Breast epithelium (tissue), 4 donors: Measurements from ENCODE around the gene B4GALT2. TPM values are rescaled to one million over a fixed set of nuclear protein-coding genes. Genes with fewer than 3 reads are reported as not detected.

Source experiments
- DNase-seq, 2 donors: peaks; one replicate each; pipeline ENCODE4 v3.0.0-alpha.2; 2019; ENCODE audit warnings: low spot score in 2 of 2
- H3K27ac ChIP-seq, 2 donors: fragments of 200-600 bp; sonication (generic) in 1 of 2; one replicate each; pipeline ENCODE4 v1.5.1; 2016 to 2019; ENCODE audit warnings: mild to moderate bottlenecking in 1 of 2
- H3K27me3 ChIP-seq, 2 donors: fragments of 200-600 bp; sonication (generic) in 1 of 2; one replicate each; pipeline versions ENCODE4 v1.5.1 to v1.6.0; 2017 to 2019; ENCODE audit warnings: control low read depth in 1 of 2, mild to moderate bottlenecking in 1 of 2
- H3K36me3 ChIP-seq: fragments of 200-600 bp; one replicate; pipeline ENCODE4 v1.5.1; 2019
- H3K4me1 ChIP-seq, 2 donors: fragments of 200-600 bp; sonication (generic); one replicate each; pipeline ENCODE4 v1.5.1; 2016 to 2019; ENCODE audit warnings: control low read depth in 1 of 2
- H3K4me3 ChIP-seq, 3 donors: fragments of 200-600 bp; sonication (generic); 1 replicate in 2 of 3; 2 replicates in 1 of 3; pipeline ENCODE4 v1.5.1; 2016 to 2019; ENCODE audit warnings: mild to moderate bottlenecking in 3 of 3, moderate library complexity in 2 of 3
- H3K9me3 ChIP-seq, 2 donors: fragments of 200-600 bp; sonication (generic) in 1 of 2; one replicate each; pipeline ENCODE4 v1.5.1; 2016 to 2019; ENCODE audit warnings: control low read depth in 1 of 2
- POLR2A ChIP-seq: fragments of 450-650 bp; IDR thresholded peaks from one replicate; pipeline ENCODE4 v1.6.1; 2016; ENCODE audit warnings: antibody characterized with exemption, mild to moderate bottlenecking, moderate library complexity
- POLR2AphosphoS5 ChIP-seq, 3 donors: sonication (generic); formaldehyde crosslinking; IDR thresholded peaks; one replicate each; pipeline ENCODE4 v1.6.1; 2017; ENCODE audit warnings: antibody characterized with exemption in 3 of 3
- intact Hi-C: fragments of 100-400 bp; cut with DNase I; formaldehyde crosslinking; loops from one replicate; pipeline ENCODE4 v1.15.1; 2023; ENCODE audit warnings: low total_unique reads
- total RNA-seq, 3 donors: library from RNA; depleted of rRNA; stranded (reverse); fragments of >200 nt; gene quantifications; one replicate each; pipeline ENCODE4 v1.1.0, GENCODE V29; 2016
- TF ChIP-seq, protein P1 (sequence below), 3 donors: fragments of 450-650 bp; IDR thresholded peaks; one replicate each; pipeline ENCODE4 v1.5.1; 2016 to 2017; ENCODE audit warnings: antibody characterized with exemption in 3 of 3, mild to moderate bottlenecking in 3 of 3, moderate library complexity in 3 of 3

The B4GALT2 gene
- total RNA-seq, 3 donors from 2014 or later: 19.8 to 49.9 (median 37.0) TPM

- H3K36me3 ChIP-seq: no peaks in the 10 kb centered on the region
- H3K27me3 ChIP-seq: no peaks in the 10 kb centered on the region
- intact Hi-C loops: no loop called here
- H3K9me3 ChIP-seq: no peaks in the 10 kb centered on the region
- no peak overlapping the region for H3K27ac ChIP-seq
- no peak for DNase-seq
- no peak for TF ChIP-seq POLR2A
- no peak overlapping the region for H3K4me3 ChIP-seq
- H3K4me1 ChIP-seq: no peaks in the 10 kb centered on the region
Measured at GRCh38 chr1:44013949-44014348, 34.9 kb downstream of the B4GALT2 start.

DNA sequence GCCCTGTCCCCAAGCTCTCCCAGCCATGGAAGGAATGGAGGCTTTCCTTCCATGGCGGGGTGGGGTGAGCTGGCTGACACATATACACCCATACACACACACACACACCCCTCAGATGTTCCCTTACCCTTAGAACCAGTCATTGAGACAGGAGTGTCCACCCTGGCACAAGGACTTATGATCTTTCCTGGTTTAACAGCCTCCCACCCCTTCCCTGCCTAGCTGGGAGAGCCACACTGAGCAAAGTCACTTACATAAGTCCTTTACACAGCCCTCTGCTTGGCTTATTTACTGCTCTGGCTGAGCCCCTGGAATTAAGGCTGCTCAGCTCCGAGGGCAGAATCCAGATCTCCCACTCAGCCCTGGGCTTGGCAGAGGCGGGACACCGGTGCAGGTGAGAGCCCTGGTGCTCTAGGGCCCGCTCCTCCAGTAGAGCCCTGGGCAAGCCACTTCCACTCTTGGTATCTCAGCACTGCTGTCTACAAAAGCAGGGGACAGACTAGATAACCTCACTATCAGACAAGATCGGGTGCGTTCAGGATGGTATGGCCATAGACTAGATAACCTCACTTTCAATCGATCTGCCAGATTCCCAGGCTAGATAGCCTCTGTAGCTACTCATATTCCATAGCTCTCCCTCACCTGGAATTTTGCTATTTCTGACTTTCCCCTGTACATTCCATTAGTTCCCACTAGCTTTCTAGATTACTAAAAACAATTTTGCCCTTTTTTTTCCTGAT, 35.5 kb downstream of the B4GALT2 start:
- TF ChIP-seq, protein P1, sequence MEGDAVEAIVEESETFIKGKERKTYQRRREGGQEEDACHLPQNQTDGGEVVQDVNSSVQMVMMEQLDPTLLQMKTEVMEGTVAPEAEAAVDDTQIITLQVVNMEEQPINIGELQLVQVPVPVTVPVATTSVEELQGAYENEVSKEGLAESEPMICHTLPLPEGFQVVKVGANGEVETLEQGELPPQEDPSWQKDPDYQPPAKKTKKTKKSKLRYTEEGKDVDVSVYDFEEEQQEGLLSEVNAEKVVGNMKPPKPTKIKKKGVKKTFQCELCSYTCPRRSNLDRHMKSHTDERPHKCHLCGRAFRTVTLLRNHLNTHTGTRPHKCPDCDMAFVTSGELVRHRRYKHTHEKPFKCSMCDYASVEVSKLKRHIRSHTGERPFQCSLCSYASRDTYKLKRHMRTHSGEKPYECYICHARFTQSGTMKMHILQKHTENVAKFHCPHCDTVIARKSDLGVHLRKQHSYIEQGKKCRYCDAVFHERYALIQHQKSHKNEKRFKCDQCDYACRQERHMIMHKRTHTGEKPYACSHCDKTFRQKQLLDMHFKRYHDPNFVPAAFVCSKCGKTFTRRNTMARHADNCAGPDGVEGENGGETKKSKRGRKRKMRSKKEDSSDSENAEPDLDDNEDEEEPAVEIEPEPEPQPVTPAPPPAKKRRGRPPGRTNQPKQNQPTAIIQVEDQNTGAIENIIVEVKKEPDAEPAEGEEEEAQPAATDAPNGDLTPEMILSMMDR (IDR thresholded peaks at IDR 0.05): no peak
- TF ChIP-seq POLR2AphosphoS5 (IDR thresholded peaks at IDR 0.05): no peak
- no peak for TF ChIP-seq POLR2A
- H3K9me3 ChIP-seq: no peaks in the 10 kb centered on the region
- no peaks in the 10 kb centered on the region for H3K36me3 ChIP-seq
- no peaks in the 10 kb centered on the region for H3K27me3 ChIP-seq
- no peaks in the 10 kb centered on the region for H3K4me1 ChIP-seq
- no peak for DNase-seq
- no peak overlapping the region for H3K4me3 ChIP-seq
- H3K27ac ChIP-seq: no peak overlapping the region
- intact Hi-C loops: no loop called here

DNA sequence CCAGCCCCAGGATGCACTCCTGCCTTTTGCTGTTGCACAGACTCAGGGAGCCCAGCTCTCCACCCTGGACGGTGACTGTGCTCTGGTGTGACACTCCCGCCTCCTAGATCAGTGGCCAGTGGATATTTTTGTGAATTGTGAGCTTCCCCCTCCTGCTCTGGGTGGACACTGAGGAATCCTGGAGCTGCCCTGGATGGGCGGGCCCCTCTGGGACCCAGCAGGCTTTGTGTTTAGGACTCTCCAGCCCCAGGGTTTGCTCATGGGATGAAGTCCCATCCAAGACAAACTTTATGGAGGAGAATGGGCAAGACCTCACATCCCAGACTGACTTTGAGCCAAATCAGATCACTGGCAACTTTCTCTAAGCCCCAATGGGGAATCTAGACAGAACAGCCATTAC, 36.2 kb downstream of the B4GALT2 start:
- no peak overlapping the region for H3K4me3 ChIP-seq
- TF ChIP-seq POLR2A: no peak
- TF ChIP-seq, protein P1 (IDR thresholded peaks at IDR 0.05): no peak
- TF ChIP-seq POLR2AphosphoS5 (IDR thresholded peaks at IDR 0.05): no peak
- DNase-seq: no peak
- H3K36me3 ChIP-seq: no peaks in the 10 kb centered on the region
- H3K27ac ChIP-seq: no peak overlapping the region
- H3K4me1 ChIP-seq: no peaks in the 10 kb centered on the region
- no peaks in the 10 kb centered on the region for H3K9me3 ChIP-seq
- intact Hi-C loops: no loop called here
- H3K27me3 ChIP-seq: no peaks in the 10 kb centered on the region

GRCh38 chr1:44016041-44016889, 37.3 kb downstream of the B4GALT2 start:
- no peaks in the 10 kb centered on the region for H3K4me1 ChIP-seq
- intact Hi-C loops: no loop called here

DNA sequence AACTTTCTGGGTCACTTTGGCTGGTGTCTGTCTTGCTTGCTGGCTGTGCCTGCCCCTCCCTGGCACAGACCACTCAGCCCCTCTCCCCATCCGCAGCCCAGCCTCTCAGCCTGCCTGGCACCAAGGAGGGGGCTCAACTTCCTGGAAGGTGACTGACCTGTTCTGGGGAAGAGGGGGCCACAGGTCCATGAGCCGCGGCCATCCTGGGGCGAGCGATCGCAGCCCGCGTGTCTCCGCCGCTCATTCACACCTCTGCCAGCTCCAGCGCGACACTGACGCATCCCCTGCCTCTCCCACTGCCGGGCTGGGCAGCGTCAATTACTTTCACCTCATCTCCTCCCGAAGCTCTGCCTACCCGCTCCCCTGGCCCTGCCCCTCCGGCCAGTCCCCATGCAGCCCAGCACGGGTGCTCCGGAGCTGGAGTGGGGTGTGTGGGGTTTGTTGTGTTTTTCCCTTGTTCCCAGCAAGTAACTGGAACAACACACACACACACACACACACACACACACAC, 37.9 kb downstream of the B4GALT2 start:
- no peak overlapping the region for H3K27ac ChIP-seq
- TF ChIP-seq POLR2AphosphoS5 (IDR thresholded peaks at IDR 0.05): no peak
- TF ChIP-seq POLR2A: no peak
- TF ChIP-seq, protein P1 (IDR thresholded peaks at IDR 0.05): no peak
- H3K4me1 ChIP-seq: no peaks in the 10 kb centered on the region
- H3K4me3 ChIP-seq: no peak overlapping the region
- no peaks in the 10 kb centered on the region for H3K36me3 ChIP-seq
- no peak for DNase-seq
- H3K27me3 ChIP-seq: no peaks in the 10 kb centered on the region
- intact Hi-C loops: no loop called here
- H3K9me3 ChIP-seq: no peaks in the 10 kb centered on the region

More at GRCh38 chr1:44016041-44016889, 37.3 kb downstream of the B4GALT2 start:
- Histone ChIP-seq H3K9me3 (no peaks in the 10 kb centered on the region), H3K27ac (no peak overlapping the region), H3K27me3 (no peaks in the 10 kb centered on the region), H3K36me3 (no peaks in the 10 kb centered on the region), H3K4me3 (no peak overlapping the region)
- TF ChIP-seq POLR2AphosphoS5 (IDR thresholded peaks at IDR 0.05) (no peak), POLR2A (no peak)
- TF ChIP-seq, protein P1 (IDR thresholded peaks at IDR 0.05): no peak
- DNase-seq: no peak
